Activated CD8-positive, alpha-beta memory T cell treated with anti-CD3 and anti-CD28 coated beads, Interleukin-2, amount 10 ng/mL, durations not matched to agents 7 days and 5 days (primary cell): ENCODE results near the gene MFAP4. TPM values are rescaled to one million over a fixed set of nuclear protein-coding genes. Genes with fewer than 3 reads are reported as not detected.

Experiments used
- ATAC-seq: fragments of 150-1000 bp; cut with Tn5 transposase; one replicate; pipeline ENCODE4 v1.10.0; 2021; ENCODE audit warnings: moderate library complexity
- CTCF ChIA-PET: fragments of 350-600 bp; sonication (Branson Sonifier 250); formaldehyde crosslinking; loops from one replicate; lab custom pipeline; 2021; ENCODE audit warnings: antibody characterized with exemption; lab: Charles Lee
- DNase-seq: peaks from one replicate; pipeline ENCODE4 v3.0.0-alpha.2; 2020
- H3K27ac Mint-ChIP-seq: one replicate; pipeline ENCODE4 v1.8.0; 2021; ENCODE audit warnings: mild to moderate bottlenecking, mixed read lengths
- H3K27me3 Mint-ChIP-seq: one replicate; pipeline ENCODE4 v1.8.0; 2021; ENCODE audit warnings: mixed read lengths
- H3K36me3 Mint-ChIP-seq: one replicate; pipeline ENCODE4 v1.8.0; 2021; ENCODE audit warnings: mild to moderate bottlenecking, mixed read lengths
- H3K4me1 Mint-ChIP-seq: one replicate; pipeline ENCODE4 v1.8.0; 2021; ENCODE audit warnings: mixed read lengths
- H3K4me3 Mint-ChIP-seq: one replicate; pipeline ENCODE4 v1.8.0; 2021; ENCODE audit warnings: mild to moderate bottlenecking, moderate library complexity, mixed read lengths
- H3K9me3 Mint-ChIP-seq: one replicate; pipeline ENCODE4 v1.8.0; 2022; ENCODE audit warnings: low read depth, mixed read lengths
- microRNA-seq: library from miRNA; unstranded; fragments of <30 nt; microRNA quantifications from one replicate; pipeline ENCODE4 v1.2.0, GENCODE V29; 2022
- total RNA-seq, 2 experiments: library from RNA; stranded (reverse); gene quantifications; one replicate each; pipeline ENCODE4 v1.2.3, GENCODE V29; 2021

The MFAP4 gene
- total RNA-seq, 2 experiments from 2014 or later: not detected

GRCh38 chr17:19333736-19334290 is 53.2 kb downstream of the MFAP4 start:
- CTCF ChIA-PET: interaction anchor here (1.0 kb wide), 1 partner anchor 25 kb away, joined by 3 read pairs; no protein-coding TSS in a partner anchor
- no peak for DNase-seq
- Mint-ChIP-seq H3K4me1 (peaks cover 5% of the 10 kb centered on the region), H3K9me3 (no peaks in the 10 kb centered on the region), H3K4me3 (no peak overlapping the region), H3K27ac (no peak overlapping the region), H3K36me3 (no peaks in the 10 kb centered on the region), H3K27me3 (no peaks in the 10 kb centered on the region)
- ATAC-seq: no peak

Small RNA genes lying within 50 kb of the gene (microRNA-seq; reads per million reads assigned to microRNA genes)
- 91.5 reads per million, percentile 65 among the genes with 10 or more reads in this experiment for gene MIR1180

Other genes with a start within 250 kb of the MFAP4 start
- 10 to 100 TPM in 1 of 2 experiments, 1 to 10 TPM in 1; 2.9 to 15.3 TPM for gene EPN2, start 149.8 kb downstream of the MFAP4 start, total RNA-seq
- gene B9D1, start 24.5 kb downstream of the MFAP4 start, total RNA-seq: 1 to 10 TPM; 1.1 to 2.6 TPM
- 10 to 100 TPM; 16.9 to 27.8 TPM for gene MAPK7, start 8.7 kb downstream of the MFAP4 start, total RNA-seq
- gene RNF112, start 24.0 kb upstream of the MFAP4 start, total RNA-seq: under 1 TPM; 0.14 to 0.20 TPM
- gene SLC47A1, start 146.7 kb upstream of the MFAP4 start, total RNA-seq: under 1 TPM in 1 of 2 experiments, not detected in 1; 0.19 TPM